OCI-LY7 (cell line): ENCODE measurements around the gene SLC7A7. TPM values are rescaled to one million over a fixed set of nuclear protein-coding genes. Genes with fewer than 3 reads are reported as not detected.

Experiments
- BruUV-seq: library from RNA; stranded (reverse); fragments of 400-500 nt; replicated peaks from 2 replicates; lab custom pipeline; 2021; lab: Mats Ljungman, UMichigan
- CTCF ChIA-PET: fragments of 300-600 bp; sonication (Branson Sonifier 250); formaldehyde crosslinking; loops from one replicate; lab custom pipeline; 2022; ENCODE audit warnings: antibody characterized with exemption; ENCODE audit not compliant: unreplicated experiment; lab: Charles Lee
- POLR2A ChIA-PET: fragments of 300-600 bp; sonication (Branson Sonifier 250); formaldehyde crosslinking; loops from one replicate; lab custom pipeline; 2022; ENCODE audit warnings: antibody characterized with exemption; lab: Charles Lee
- DNase-seq: peaks from one replicate; pipeline ENCODE4 v3.0.0-alpha.2; 2015; ENCODE audit warnings: low spot score
- H2AFZ ChIP-seq: fragments of 200-600 bp; sonication (generic), shearing (Covaris generic); 2 replicates; pipeline ENCODE4 v1.6.1; 2014; ENCODE audit warnings: mild to moderate bottlenecking, antibody characterized with exemption, low read length, moderate library complexity
- H3K27ac ChIP-seq: fragments of 200-600 bp; sonication (generic); 2 replicates; pipeline ENCODE4 v1.5.1; 2014; ENCODE audit warnings: mixed run types, low read depth, mild to moderate bottlenecking, moderate library complexity, low read length, inconsistent platforms; ENCODE audit not compliant: poor library complexity, severe bottlenecking
- H3K36me3 ChIP-seq: fragments of 200-600 bp; sonication (generic); 2 replicates; pipeline ENCODE4 v1.6.1; 2014; ENCODE audit warnings: mild to moderate bottlenecking, antibody characterized with exemption, low read length, moderate library complexity, mixed read lengths; ENCODE audit not compliant: insufficient read depth
- H3K4me1 ChIP-seq: fragments of 200-600 bp; sonication (generic); 2 replicates; pipeline ENCODE4 v1.5.1; 2014; ENCODE audit warnings: mild to moderate bottlenecking, low read length; ENCODE audit not compliant: insufficient read depth, poor library complexity, severe bottlenecking
- H3K4me2 ChIP-seq: fragments of 200-600 bp; sonication (generic); 2 replicates; pipeline ENCODE4 v1.6.1; 2014; ENCODE audit warnings: mild to moderate bottlenecking, low read length
- H3K4me3 ChIP-seq: fragments of 200-600 bp; sonication (generic); 2 replicates; pipeline ENCODE4 v1.5.1; 2014; ENCODE audit warnings: mild to moderate bottlenecking, low read depth, low read length; ENCODE audit not compliant: poor library complexity, severe bottlenecking
- H3K79me2 ChIP-seq: fragments of 200-600 bp; sonication (generic); 2 replicates; pipeline ENCODE4 v1.6.1; 2016; ENCODE audit warnings: low read depth, mild to moderate bottlenecking, low read length, moderate library complexity, mixed read lengths; ENCODE audit not compliant: insufficient read depth
- H3K9me2 ChIP-seq: fragments of 200-600 bp; sonication (generic); 2 replicates; pipeline ENCODE4 v1.6.1; 2016; ENCODE audit warnings: mild to moderate bottlenecking, low read length, mixed read lengths; ENCODE audit not compliant: insufficient read depth
- H3K9me3 ChIP-seq: fragments of 200-600 bp; sonication (generic); 2 replicates; pipeline ENCODE4 v1.6.1; 2014; ENCODE audit warnings: mild to moderate bottlenecking, mixed run types, low read length, mixed read lengths
- H4K20me1 ChIP-seq: fragments of 200-600 bp; sonication (generic); 2 replicates; pipeline ENCODE4 v1.6.1; 2014; ENCODE audit warnings: mild to moderate bottlenecking, antibody characterized with exemption, low read length, moderate library complexity, mixed read lengths; ENCODE audit not compliant: insufficient read depth
- EZH2phosphoT487 ChIP-seq: fragments of 200-600 bp; sonication (generic); IDR thresholded peaks from 2 replicates; pipeline ENCODE4 v1.6.1; 2018; ENCODE audit warnings: low read depth, borderline replicate concordance, mild to moderate bottlenecking, mixed run types, antibody characterized with exemption, low read length, moderate library complexity, mixed read lengths
- intact Hi-C: fragments of 100-400 bp; cut with micrococcal nuclease; formaldehyde crosslinking; loops from one replicate; pipeline ENCODE4 v1.10.0; 2022; ENCODE audit not compliant: unreplicated experiment
- total RNA-seq, 2 experiments: library from RNA; depleted of rRNA in 1 of 2; stranded (reverse); fragments of >200 nt in 1 of 2; shearing (Covaris generic) in 1 of 2; gene quantifications; 2 replicates each; pipeline ENCODE4 v1.2.3, GENCODE V29; 2014 to 2022
- TF ChIP-seq, protein P1 (sequence below): fragments of 200-600 bp; sonication (generic); conservative IDR thresholded peaks from 2 replicates; pipeline ENCODE4 v1.5.1; 2014; ENCODE audit warnings: mild to moderate bottlenecking, antibody characterized with exemption, low read length, moderate library complexity, mixed read lengths

The SLC7A7 gene
- total RNA-seq, 2 experiments from 2014 or later: 30.6 to 59.2 TPM

DNA sequence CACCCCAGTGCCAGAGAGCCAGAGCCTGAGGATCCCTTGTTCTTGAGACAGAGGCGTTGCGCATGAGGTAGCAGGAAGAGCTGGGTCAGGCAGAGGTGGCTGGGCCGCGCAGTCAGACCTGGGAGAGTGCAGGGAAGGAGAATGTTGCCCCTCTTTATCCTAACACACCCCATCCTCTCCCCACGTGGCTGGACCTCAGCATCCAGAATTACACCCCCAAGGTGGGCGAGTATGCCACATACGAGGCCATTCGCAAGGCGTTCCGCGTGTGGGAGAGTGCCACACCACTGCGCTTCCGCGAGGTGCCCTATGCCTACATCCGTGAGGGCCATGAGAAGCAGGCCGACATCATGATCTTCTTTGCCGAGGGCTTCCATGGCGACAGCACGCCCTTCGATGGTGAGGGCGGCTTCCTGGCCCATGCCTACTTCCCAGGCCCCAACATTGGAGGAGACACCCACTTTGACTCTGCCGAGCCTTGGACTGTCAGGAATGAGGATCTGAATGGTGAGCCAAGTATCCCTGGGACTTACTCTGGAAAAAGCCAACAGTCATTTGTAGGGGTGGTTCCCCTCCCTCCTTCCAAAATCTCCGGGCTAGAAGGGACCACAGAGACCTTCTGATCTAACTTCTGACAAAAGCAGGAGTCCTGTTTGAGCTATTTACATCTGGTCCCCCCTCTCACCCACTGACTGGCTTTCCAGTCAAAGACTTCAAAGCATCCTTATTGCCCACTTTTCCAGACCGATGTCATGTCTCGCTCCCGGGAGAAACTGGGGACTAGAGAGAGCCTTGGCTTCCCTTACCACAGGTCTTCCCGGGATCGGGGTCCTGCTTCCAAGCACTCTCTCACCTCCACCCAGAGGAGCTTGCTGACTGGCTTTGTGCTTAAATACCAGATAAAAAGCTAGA, 27.2 kb upstream of the SLC7A7 start:
- H3K36me3 ChIP-seq: no peaks in the 10 kb centered on the region
- POLR2A ChIA-PET: no interaction called here
- intact Hi-C loops: no loop called here
- H2AFZ ChIP-seq: no peak overlapping the region
- H3K9me3 ChIP-seq: no peaks in the 10 kb centered on the region
- no peak overlapping the region for H3K4me2 ChIP-seq
- no peaks in the 10 kb centered on the region for H4K20me1 ChIP-seq
- H3K4me3 ChIP-seq: no peak overlapping the region
- BruUV-seq: no TSS peak
- no peaks in the 10 kb centered on the region for H3K4me1 ChIP-seq
- no peak overlapping the region for H3K27ac ChIP-seq
- no peaks in the 10 kb centered on the region for H3K9me2 ChIP-seq
- no peaks in the 10 kb centered on the region for H3K79me2 ChIP-seq
- TF ChIP-seq, protein P1, sequence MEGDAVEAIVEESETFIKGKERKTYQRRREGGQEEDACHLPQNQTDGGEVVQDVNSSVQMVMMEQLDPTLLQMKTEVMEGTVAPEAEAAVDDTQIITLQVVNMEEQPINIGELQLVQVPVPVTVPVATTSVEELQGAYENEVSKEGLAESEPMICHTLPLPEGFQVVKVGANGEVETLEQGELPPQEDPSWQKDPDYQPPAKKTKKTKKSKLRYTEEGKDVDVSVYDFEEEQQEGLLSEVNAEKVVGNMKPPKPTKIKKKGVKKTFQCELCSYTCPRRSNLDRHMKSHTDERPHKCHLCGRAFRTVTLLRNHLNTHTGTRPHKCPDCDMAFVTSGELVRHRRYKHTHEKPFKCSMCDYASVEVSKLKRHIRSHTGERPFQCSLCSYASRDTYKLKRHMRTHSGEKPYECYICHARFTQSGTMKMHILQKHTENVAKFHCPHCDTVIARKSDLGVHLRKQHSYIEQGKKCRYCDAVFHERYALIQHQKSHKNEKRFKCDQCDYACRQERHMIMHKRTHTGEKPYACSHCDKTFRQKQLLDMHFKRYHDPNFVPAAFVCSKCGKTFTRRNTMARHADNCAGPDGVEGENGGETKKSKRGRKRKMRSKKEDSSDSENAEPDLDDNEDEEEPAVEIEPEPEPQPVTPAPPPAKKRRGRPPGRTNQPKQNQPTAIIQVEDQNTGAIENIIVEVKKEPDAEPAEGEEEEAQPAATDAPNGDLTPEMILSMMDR: no peak
- no peak for TF ChIP-seq EZH2phosphoT487
- CTCF ChIA-PET: interaction anchor here (0.7 kb wide), 1 partner anchor 19 kb away, joined by 3 read pairs; no protein-coding TSS in a partner anchor
- DNase-seq: no peak

DNA sequence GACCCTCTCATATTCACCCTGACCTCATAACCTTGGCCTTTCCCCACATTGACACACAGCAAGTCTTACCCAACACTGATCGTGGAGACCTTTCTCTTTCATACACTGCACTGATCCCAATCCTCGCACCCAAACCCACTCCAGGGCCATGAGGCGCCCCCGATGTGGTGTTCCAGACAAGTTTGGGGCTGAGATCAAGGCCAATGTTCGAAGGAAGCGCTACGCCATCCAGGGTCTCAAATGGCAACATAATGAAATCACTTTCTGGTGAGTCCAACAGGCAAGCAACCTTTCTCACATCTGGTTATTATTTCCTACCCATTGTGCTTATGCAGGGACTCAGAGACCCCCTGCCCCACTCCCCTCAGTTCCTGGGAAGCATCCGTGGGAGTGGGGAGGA, 26.5 kb upstream of the SLC7A7 start:
- BruUV-seq: no TSS peak
- Histone ChIP-seq H3K9me2 (no peaks in the 10 kb centered on the region), H3K27ac (no peak overlapping the region), H3K4me2 (no peak overlapping the region), H2AFZ (no peak overlapping the region), H3K4me1 (no peaks in the 10 kb centered on the region), H3K4me3 (no peak overlapping the region), H3K79me2 (no peaks in the 10 kb centered on the region), H3K9me3 (no peaks in the 10 kb centered on the region), H4K20me1 (no peaks in the 10 kb centered on the region), H3K36me3 (no peaks in the 10 kb centered on the region)
- intact Hi-C loops: no loop called here
- CTCF ChIA-PET: no interaction called here
- POLR2A ChIA-PET: no interaction called here
- DNase-seq: no peak
- TF ChIP-seq, protein P1: no peak
- TF ChIP-seq EZH2phosphoT487: no peak

- H3K9me3 ChIP-seq: no peaks in the 10 kb centered on the region
- peaks cover under 1% of the 10 kb centered on the region; the same call in 1 of the 2 replicates for H3K36me3 ChIP-seq
- H2AFZ ChIP-seq: no peak overlapping the region
- DNase-seq: no peak
- H3K4me2 ChIP-seq: no peak overlapping the region
- no peak for TF ChIP-seq EZH2phosphoT487
- TF ChIP-seq, protein P1: no peak
- no TSS peak for BruUV-seq
- H3K4me1 ChIP-seq: no peaks in the 10 kb centered on the region
- intact Hi-C loops: no loop called here
- no peaks in the 10 kb centered on the region for H4K20me1 ChIP-seq
- POLR2A ChIA-PET: interaction anchor here (1.2 kb wide), 1 partner anchor 11 kb away, joined by 5 read pairs; no protein-coding TSS in a partner anchor
- no peaks in the 10 kb centered on the region for H3K9me2 ChIP-seq
- H3K27ac ChIP-seq: no peak overlapping the region
- CTCF ChIA-PET: no interaction called here
- no peak overlapping the region for H3K4me3 ChIP-seq
- no peaks in the 10 kb centered on the region for H3K79me2 ChIP-seq
These were observed 26.1 kb upstream of the SLC7A7 start for GRCh38 chr14:22841311-22841710.
